GM20000 (cell line): Measurements from ENCODE around the gene CNOT6L.

Experiments used
- DNase-seq: peaks from one replicate; pipeline ENCODE4 v3.0.0; 2012; ENCODE audit warnings: low spot score
- TF ChIP-seq, protein P1 (sequence below): IDR thresholded peaks from 2 replicates; pipeline ENCODE4 v1.5.1; 2012; ENCODE audit warnings: mild to moderate bottlenecking, control low read depth; ENCODE audit errors: extremely low read depth, missing control alignments

CNOT6L gene

DNA sequence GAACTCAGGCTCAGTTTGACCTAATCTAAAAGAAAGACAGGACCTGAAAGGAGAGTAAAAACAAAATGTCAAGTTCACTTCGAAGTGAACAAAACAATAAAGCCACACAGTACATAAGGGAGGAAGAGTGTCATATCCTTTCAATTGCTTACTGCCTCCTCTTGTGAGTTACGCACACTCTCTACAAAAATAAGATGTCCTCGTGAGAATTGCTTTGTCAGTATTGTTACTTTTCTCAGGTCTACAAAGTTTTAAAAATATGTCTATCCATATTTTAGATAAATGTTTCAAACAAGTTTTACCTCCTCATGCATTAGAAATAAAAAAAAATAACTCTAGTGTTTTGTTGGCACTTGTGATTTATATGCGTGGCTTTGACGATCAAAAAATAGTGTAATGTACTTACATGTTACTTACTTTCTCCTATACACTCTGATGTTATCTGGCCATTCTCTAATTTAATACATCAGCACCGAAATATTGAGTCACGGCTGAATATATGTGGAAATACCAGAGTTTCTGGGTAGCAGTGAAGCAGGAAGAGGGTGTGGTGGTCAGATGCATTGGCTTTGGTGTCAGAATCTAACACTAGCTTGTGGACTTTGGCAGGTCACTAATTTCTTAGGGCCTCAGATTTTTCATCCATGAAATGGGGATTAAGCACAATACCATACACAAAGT is 35.4 kb upstream of the CNOT6L start:
- DNase-seq = no peak
- TF ChIP-seq, protein P1, sequence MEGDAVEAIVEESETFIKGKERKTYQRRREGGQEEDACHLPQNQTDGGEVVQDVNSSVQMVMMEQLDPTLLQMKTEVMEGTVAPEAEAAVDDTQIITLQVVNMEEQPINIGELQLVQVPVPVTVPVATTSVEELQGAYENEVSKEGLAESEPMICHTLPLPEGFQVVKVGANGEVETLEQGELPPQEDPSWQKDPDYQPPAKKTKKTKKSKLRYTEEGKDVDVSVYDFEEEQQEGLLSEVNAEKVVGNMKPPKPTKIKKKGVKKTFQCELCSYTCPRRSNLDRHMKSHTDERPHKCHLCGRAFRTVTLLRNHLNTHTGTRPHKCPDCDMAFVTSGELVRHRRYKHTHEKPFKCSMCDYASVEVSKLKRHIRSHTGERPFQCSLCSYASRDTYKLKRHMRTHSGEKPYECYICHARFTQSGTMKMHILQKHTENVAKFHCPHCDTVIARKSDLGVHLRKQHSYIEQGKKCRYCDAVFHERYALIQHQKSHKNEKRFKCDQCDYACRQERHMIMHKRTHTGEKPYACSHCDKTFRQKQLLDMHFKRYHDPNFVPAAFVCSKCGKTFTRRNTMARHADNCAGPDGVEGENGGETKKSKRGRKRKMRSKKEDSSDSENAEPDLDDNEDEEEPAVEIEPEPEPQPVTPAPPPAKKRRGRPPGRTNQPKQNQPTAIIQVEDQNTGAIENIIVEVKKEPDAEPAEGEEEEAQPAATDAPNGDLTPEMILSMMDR = no peak

- DNase-seq = peak; percentile 44
- TF ChIP-seq, protein P1 = no peak
Measured at GRCh38 chr4:77852892-77853495, 33.8 kb upstream of the CNOT6L start.

DNA sequence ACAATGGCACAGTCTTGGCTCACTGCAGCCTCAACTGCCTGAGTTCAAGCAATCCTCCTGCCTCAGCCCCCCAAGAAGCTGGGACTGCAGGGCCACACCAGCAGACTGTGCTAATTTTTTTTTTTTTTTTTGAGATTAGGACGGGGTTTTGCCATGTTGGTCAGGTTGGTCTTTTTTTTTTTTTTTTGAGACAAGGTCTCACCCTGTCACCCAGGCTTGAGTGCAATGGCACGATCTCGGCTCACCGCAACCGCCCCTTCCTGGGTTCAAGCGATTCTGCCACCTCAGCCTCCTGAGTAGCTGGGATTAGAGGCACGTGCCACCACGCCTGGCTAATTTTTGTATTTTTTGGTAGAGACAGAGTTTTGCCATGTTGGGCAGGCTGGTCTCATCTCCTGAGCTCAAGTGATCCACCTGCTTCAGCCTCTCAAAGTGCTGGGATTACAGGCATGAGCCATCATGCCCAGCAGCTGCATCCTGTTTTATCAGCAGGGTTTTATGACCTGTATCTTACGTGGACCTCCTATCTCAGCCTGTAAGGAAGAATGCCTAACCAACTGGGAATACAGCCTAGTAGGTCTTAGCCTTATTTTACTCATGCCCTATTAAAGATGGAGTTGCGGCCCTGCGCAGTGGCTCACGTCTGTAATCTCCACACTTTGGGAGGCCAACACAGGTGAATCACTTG is 30.3 kb upstream of the CNOT6L start:
- DNase-seq = no peak
- TF ChIP-seq, protein P1 = no peak

GRCh38 chr4:77848508-77848907 is 29.3 kb upstream of the CNOT6L start:
- TF ChIP-seq, protein P1 = no peak
- no peak for DNase-seq

DNA sequence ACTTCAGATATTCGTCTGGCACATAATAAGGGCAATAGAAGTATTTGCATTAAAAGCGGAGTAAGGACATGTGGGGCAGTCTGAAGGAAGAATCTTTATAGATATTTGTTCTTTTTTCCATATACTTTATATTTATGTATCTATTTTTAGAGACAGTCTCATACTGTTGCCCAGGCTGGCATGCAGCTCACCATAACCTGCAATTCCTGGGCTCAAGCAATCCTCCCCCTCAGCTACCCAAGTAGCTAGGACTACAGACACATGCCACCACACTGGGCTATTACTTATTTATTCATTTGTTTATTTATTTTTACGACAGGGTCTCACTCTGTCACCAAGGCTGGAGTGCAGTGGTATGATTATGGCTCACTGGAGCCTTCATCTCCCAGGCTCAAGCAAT is 26.8 kb upstream of the CNOT6L start:
- no peak for DNase-seq
- TF ChIP-seq, protein P1 = no peak

GRCh38 chr4:77845400-77845799 is 26.2 kb upstream of the CNOT6L start:
- TF ChIP-seq, protein P1 = no peak
- no peak for DNase-seq

- no peak for DNase-seq
- TF ChIP-seq, protein P1 = no peak
Measured at GRCh38 chr4:77844363-77844762, 25.2 kb upstream of the CNOT6L start.
